Measurements from ENCODE around the gene RNF7.
A peak's percentile ranks its signal among the peaks of the same experiment; 100 is the strongest.
"Not testable (repeated sequence)": the region's sequence is repeated elsewhere in the genome, so short reads cannot be mapped to it uniquely, and the experiment has no call there.

The RNF7 gene

GRCh38 chr3:141738022-141738890, at the start of gene RNF7:
Gene RNF7, plus strand, starts transcription at chr3:141738298. Its CDS starts 44 bp downstream, at chr3:141738342.
- peak within 1 kb of the TSS; percentile 95 for H3K4me3 ChIP-seq (ENCODE audit: low read depth, low read length)
- peak; percentile 86 for DNase-seq (ENCODE audit: low read depth)

- H3K4me3 ChIP-seq (ENCODE audit: low read depth, low read length) = no peak overlapping the region
- no peak for DNase-seq (ENCODE audit: low read depth)
Measured at GRCh38 chr3:141690431-141691072, 47.5 kb upstream of the RNF7 start.

- DNase-seq (ENCODE audit: low read depth); H3K4me3 ChIP-seq (ENCODE audit: low read depth, low read length): not testable (repeated sequence)
Measured at GRCh38 chr3:141691471-141691870, 46.6 kb upstream of the RNF7 start.

GRCh38 chr3:141692973-141693372, 45.1 kb upstream of the RNF7 start:
- H3K4me3 ChIP-seq (ENCODE audit: low read depth, low read length); DNase-seq (ENCODE audit: low read depth): not testable (repeated sequence)

GRCh38 chr3:141699324-141699723, 38.8 kb upstream of the RNF7 start:
- DNase-seq (ENCODE audit: low read depth) = no peak
- H3K4me3 ChIP-seq (ENCODE audit: low read depth, low read length) = no peak overlapping the region

- DNase-seq (ENCODE audit: low read depth) = no peak
- H3K4me3 ChIP-seq (ENCODE audit: low read depth, low read length) = no peak overlapping the region
Measured at GRCh38 chr3:141699897-141700296, 38.2 kb upstream of the RNF7 start.

GRCh38 chr3:141703367-141703766, 34.7 kb upstream of the RNF7 start:
- not testable (repeated sequence) for H3K4me3 ChIP-seq (ENCODE audit: low read depth, low read length); DNase-seq (ENCODE audit: low read depth)

GRCh38 chr3:141707741-141708203, 30.3 kb upstream of the RNF7 start:
- no peak overlapping the region for H3K4me3 ChIP-seq (ENCODE audit: low read depth, low read length)
- DNase-seq (ENCODE audit: low read depth) = no peak

- no peak for DNase-seq (ENCODE audit: low read depth)
- H3K4me3 ChIP-seq (ENCODE audit: low read depth, low read length) = no peak overlapping the region
Measured at GRCh38 chr3:141708367-141708766, 29.7 kb upstream of the RNF7 start.

GRCh38 chr3:141709126-141709770, 28.9 kb upstream of the RNF7 start:
- H3K4me3 ChIP-seq (ENCODE audit: low read depth, low read length) = no peak overlapping the region
- no peak for DNase-seq (ENCODE audit: low read depth)

- no peak for DNase-seq (ENCODE audit: low read depth)
- H3K4me3 ChIP-seq (ENCODE audit: low read depth, low read length) = no peak overlapping the region
Measured at GRCh38 chr3:141710121-141710520, 28.0 kb upstream of the RNF7 start.

- DNase-seq (ENCODE audit: low read depth) = peak; percentile 59
- H3K4me3 ChIP-seq (ENCODE audit: low read depth, low read length) = no peak overlapping the region
Measured at GRCh38 chr3:141710888-141711616, 27.0 kb upstream of the RNF7 start.

GRCh38 chr3:141714671-141715070, 23.4 kb upstream of the RNF7 start:
- no peak overlapping the region for H3K4me3 ChIP-seq (ENCODE audit: low read depth, low read length)
- no peak for DNase-seq (ENCODE audit: low read depth)

- no peak for DNase-seq (ENCODE audit: low read depth)
- H3K4me3 ChIP-seq (ENCODE audit: low read depth, low read length) = no peak overlapping the region
Measured at GRCh38 chr3:141722081-141722480, 16.0 kb upstream of the RNF7 start.

- DNase-seq (ENCODE audit: low read depth) = no peak
- no peak overlapping the region for H3K4me3 ChIP-seq (ENCODE audit: low read depth, low read length)
Measured at GRCh38 chr3:141722648-141723047, 15.4 kb upstream of the RNF7 start.

- H3K4me3 ChIP-seq (ENCODE audit: low read depth, low read length) = no peak overlapping the region
- no peak for DNase-seq (ENCODE audit: low read depth)
Measured at GRCh38 chr3:141723255-141723654, 14.8 kb upstream of the RNF7 start.

GRCh38 chr3:141724186-141724585, 13.9 kb upstream of the RNF7 start:
- no peak overlapping the region for H3K4me3 ChIP-seq (ENCODE audit: low read depth, low read length)
- no peak for DNase-seq (ENCODE audit: low read depth)

- DNase-seq (ENCODE audit: low read depth) = no peak
- H3K4me3 ChIP-seq (ENCODE audit: low read depth, low read length) = no peak overlapping the region
Measured at GRCh38 chr3:141725036-141725435, 13.1 kb upstream of the RNF7 start.

GRCh38 chr3:141726483-141726882, 11.6 kb upstream of the RNF7 start:
- no peak overlapping the region for H3K4me3 ChIP-seq (ENCODE audit: low read depth, low read length)

More at GRCh38 chr3:141726483-141726882, 11.6 kb upstream of the RNF7 start:
- DNase-seq (ENCODE audit: low read depth) = no peak

Data from skeletal muscle cell (primary cell).